GM18861 (cell line): ENCODE results near the gene AGBL1.

Source experiments
- ATAC-seq: cut with Tn5 transposase; IDR thresholded peaks from one replicate; pipeline ENCODE4 v1.9.1; 2021; ENCODE audit not compliant: unreplicated experiment

AGBL1 gene

DNA sequence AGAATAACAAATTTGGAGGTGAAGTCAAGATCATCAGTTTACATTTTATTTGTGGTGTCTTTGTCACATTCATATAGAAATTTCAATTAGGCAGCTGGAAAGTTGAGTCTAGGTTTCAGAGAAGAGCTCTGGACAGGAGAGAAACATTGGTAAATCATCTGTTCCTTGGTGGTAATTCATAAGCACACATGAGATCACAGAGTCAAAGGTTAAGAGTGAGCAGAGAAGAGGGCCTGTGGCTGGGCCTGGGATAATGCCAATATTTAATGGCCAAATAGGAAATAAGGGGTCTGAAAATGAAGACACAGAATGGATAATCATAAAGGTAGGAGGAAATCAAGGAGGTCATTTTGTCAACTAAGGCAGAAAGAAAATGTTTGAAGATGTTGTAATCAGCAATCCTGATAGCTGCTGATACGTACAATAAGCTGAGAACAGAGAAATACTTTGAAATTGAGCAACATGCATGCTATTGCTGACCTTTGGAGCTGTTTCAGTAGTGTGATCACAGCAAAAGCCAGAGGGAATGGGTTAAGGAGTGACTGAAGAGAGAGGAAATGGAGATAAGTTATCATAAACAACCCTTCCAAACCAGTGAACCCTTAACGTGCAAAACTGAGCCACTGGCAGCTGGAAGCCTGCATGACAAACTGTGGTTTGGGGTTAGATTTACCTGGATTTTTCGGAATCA is 692.8 kb downstream of the AGBL1 start:
- ATAC-seq: no peak

DNA sequence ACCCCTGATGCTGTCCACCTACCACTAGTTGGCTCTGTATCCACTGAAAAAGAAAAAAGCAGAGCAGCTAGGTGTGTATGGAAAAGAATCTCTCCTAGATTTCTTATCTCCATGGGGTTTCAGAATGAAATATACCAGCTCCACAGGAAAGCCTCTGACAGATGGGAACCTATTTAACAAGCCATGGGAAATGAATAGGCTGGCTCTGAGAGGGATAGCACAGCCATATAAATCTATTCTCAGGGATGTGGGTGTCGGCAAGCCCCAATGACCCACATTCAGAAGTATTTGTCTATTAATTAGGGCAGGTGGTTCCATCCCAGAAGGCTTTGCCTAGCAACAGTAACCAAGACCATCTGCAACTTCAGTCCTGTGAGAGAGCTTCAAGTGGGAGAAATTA is 694.1 kb downstream of the AGBL1 start:
- ATAC-seq: no peak

DNA sequence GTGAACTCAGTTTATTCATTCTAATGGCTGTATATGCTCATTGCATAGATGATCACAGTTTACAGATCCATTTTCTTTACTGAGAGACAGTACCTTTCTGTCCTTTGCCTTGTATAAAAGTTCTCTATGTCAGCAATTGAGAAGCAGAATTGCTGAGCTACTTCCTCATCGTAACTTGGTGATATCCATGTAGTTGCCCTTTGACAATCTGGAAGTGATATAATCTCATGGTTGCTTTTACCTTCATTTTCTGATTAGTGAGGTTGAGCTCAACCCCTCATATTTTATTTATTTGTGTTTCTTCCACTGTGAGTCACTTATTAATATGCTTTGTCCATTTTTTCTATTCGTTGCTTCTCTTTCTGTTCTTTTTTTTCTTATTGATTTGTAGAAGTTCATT is 696.5 kb downstream of the AGBL1 start:
- no peak for ATAC-seq

DNA sequence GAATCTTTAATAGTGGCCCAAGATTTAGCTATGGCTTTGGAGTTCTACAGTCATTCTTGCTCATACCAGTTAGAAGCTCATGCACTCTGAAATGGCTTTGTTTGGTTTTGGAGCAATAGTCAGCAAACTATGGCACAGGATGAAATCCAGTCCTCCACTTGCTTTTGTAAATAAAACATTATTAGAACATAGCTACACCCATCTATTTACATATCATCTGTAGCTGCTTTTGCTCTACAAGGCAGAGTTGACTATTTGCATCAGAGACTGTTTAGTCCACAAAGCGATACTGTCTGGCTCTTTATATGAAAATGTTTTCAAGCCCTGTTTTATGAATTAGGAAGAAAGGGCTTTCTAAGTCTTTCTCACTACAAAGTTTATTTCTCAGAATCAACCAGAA is 716.9 kb downstream of the AGBL1 start:
- ATAC-seq: no peak

DNA sequence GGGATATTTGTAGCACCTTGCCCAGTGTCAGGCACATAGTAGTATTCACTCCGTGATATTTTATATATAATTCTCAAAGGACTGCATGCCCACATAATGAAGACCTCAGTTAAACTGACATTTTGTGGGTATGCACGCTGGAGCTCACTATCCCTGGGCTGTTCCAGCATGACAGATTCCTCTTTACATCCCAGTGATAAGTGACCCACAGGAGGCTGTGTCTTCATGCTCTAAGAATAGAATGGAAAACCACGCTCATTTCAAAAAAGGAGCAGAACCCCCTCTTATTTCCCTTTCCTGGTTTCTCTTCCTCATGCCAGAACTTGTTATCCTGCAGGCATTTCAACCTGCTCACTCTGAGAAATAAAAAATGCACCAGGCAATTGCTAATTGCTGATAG is 717.5 kb downstream of the AGBL1 start:
- no peak for ATAC-seq

DNA sequence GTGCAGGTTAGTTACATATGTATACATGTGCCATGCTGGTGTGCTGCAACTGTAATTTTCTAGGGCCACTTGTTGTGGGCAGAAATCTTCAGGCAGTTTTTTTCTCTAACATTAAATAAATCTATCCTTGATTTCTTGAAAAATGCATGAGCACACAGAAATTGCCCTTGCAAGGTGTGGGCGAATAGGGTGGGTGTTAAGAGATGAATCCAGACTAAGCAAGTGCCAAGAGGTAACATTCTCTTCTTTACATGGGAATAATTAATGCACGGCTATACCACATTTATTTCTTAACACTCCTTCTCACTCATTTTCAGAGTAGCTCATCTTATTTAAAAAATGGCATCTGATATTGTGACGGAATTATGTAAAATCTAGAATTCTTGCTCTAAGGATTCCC is 719.6 kb downstream of the AGBL1 start:
- no peak for ATAC-seq

DNA sequence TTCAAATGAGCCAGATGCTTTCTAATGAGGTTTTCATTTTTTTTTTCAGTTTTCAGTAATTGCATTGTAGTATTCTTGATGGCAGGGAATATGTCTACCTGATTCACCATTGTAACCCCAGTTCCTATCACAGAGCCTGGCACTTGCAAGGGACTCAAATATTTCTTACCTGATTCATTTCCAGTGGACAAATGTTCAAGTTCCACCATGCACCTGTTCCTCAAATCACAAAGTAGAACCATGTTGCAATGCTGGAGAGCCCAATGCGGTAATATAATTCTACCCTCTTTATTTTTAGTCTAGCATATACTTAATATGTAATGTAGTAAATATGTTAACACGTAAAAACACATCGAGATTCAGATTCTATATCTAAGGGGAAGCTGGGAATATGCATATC is 722.6 kb downstream of the AGBL1 start:
- ATAC-seq: no peak

DNA sequence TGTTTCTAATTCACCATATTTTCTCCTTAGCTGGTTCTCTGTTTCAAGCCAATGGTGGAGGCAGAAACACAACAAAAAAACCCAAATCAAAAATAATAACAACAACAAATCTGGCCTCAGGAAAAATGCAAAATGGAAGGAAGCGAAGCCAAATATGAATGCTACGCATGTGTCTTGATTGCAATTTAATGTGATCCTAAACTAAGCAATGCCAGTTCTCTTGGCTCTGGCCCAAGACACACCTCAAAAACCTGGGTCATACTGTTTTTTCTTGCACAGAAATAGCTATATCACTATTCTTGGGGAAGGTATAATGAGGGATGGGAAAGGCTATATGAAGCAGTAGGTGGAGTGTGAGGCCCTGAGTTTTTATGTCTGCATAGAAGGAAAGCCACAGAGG is 724.7 kb downstream of the AGBL1 start:
- no peak for ATAC-seq

DNA sequence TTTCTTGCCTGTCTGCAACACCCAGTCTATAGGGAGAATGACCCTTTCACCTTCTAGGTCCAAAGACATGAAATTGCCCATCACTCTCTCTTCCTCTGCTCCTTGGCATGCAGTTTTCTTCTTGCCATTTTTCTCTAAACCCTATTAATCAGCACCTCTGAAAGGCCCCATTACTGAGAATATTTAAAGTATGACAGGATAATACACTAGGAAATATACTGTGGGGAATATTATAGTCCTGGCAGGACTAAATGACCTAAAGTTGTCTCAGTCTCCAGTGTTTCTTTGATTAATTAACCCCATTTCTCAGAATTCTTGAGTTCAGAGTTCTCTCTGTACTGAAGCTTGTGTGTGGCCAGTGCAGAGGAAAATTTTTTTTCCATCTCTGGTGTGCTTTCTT is 730.7 kb downstream of the AGBL1 start:
- no peak for ATAC-seq

DNA sequence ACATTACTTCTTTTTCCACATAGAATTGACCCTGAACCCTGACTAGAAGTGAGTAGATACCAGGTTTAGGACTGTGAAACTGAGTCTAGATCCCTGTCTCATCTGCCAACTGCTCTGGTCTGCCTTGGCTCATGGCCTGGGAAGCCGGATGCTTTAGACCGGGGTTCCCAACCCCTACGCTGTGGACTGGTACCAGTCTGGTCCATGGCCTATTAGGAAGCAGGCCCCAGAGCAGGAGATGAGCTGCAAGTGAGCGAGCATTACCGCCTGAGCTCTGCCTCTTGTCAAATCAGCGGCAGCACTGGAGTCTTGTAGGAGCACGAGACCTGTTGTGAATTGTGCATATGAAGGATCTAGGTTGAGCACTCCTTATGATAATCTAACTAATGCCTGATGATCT is 734.2 kb downstream of the AGBL1 start:
- no peak for ATAC-seq

DNA sequence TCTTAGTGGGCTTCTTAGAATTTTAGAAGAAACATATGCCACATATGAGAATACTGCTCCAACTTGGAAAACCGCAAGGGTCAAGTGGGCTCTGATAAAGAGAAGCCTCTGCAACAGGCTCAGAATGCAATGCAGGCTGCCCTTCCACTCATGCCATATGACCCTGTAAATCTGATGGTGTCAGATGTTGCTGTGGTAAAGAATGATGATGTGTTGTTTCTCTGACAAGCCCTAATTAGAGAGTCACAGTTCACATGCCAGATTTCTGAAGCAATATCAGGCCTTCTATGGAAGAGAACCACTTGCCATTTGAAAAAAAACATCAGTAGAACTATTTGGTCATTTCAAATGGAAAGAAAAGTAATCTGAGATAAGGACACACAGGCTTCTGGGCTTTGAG is 749.6 kb downstream of the AGBL1 start:
- no peak for ATAC-seq

DNA sequence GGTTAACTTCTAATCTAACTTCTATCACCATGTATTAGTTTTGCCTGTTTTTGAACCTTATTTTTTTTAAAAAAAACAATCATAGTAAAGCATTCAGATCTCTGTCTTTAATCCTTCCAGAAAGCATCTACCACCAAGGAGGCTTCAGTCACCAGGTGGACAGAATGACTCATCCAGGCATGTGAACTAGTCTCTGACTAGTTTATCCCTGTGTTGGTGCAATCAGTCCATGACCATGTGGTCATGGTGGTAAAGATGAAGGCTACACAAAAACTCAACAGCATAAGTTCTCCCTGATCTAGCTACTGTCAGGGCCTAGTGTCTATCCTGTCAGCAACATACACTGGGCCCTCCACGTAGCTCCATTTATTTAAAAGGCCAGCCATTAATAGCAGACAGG is 750.6 kb downstream of the AGBL1 start:
- ATAC-seq: no peak

DNA sequence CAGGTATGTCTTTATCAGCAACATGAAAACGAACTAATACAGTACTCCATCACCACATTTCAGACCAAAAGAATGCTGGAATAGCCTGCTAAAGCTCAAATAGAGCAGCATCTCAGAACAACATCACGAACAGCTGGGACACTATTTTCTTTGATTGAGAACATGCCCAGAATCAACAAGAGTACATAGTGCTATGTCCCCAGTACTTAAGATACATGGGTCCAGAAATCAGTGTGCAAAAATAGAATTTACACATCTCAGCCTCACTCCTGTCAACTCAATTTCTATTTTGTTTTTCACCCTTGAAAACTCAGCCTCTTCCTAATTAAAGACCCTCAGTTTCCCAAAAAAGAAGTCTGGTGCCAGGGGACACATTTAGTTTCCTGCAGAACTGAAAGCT is 753.9 kb downstream of the AGBL1 start:
- no peak for ATAC-seq

DNA sequence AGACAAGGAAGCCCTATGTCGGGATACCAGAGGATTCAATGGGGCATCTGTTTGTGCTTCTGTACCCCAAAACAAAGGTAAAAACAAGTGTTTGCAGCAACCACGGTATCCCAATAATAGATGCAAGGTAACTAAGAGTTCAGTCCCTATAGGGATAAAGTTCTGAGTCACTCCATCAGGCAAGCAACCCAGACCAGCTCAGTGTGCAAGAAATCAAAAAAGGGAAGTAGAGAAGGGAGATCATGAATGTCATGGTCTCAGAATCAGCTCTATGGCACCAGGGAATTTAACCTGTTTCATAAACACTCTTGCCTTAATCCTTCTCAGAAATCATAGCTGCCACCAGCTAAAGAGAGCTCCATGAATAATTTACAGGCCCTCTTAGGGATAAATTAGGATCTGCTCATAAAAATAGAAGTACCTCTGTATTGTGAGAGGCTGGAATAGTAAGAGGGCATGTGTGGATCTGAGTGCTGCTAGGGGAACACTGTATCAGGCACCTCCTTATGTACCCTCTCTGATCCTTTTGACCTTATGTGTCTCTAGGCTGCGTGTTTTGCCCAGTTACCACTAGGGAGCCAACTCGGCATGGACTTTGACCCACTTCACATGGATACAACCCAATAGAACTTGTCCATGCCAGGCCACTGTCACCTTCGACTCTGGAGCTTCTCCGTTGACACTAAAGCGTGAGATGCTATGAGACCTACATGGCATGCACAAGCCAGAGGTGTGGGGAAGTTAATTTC is 754.6 kb downstream of the AGBL1 start:
- no peak for ATAC-seq

DNA sequence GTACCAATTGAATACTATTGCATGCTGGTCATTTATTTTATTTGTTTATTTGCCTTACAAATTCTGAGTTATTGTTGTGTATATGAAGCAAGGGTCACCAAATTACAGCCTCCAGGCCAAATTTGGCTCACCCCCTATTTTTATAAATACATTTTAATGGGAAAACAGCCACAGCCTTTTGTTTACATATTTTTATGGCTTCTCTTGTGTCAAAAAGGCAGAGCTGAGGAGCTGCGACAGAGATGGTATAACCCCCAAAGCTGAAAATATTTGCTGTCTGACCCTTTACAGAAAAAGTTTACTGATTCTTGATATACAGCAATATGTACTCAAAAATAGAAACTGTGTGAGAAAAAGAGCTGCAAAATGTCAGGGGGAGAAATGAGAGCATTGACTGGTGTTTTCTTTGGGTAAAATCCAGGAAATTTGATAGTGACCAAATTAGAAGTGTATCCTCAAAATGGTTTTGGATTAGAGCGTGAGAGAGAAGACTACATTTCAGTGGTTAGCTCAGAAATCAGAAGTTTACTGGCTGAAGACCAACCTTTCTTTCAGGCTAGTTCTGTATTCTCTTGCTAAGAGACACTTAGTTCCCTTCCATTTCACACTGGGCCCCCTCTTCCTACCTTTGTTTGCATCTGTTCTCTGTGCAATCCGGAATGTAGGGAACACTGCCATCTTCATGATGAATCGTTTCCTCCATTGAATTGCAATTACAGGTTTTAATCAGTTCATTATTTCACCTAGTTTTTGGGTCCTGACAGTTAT is 757.8 kb downstream of the AGBL1 start:
- no peak for ATAC-seq

DNA sequence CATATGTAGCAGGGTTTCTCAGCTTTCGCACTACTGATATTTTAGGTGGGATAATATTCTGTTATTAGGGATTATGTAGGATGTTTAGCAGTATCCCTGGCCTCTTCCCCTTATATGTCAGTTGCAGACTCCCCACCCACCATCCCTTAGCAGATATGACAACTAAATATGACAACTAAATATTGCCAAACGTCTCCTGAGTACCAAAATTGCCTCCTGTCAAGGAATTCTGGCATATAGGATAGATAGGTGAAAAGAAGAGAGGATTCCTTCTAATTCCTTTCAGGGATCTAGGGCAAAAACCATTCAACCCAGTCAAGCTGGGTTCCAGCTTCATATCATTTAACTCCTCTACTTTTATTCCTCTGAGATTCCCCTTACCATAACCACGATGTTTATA is 759.8 kb downstream of the AGBL1 start:
- ATAC-seq: no peak

DNA sequence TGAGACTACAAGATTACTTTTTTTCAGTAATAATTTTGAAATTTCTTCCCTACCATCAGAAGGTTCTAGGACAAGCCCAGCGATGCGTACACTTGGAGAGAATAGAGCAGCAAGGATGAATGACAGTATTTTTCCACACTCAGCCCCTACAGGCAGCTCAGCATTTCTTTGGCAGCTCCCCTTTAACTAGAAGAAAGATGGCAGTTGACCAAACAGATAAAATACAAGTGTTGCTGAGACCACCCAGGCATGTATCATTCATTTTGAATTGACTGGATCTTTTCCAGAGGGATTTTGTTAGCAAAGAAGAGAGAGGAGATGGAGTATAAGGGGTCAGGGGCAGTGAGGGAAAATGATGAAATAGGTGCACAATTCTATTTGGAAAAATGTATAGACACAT is 761.3 kb downstream of the AGBL1 start:
- no peak for ATAC-seq

DNA sequence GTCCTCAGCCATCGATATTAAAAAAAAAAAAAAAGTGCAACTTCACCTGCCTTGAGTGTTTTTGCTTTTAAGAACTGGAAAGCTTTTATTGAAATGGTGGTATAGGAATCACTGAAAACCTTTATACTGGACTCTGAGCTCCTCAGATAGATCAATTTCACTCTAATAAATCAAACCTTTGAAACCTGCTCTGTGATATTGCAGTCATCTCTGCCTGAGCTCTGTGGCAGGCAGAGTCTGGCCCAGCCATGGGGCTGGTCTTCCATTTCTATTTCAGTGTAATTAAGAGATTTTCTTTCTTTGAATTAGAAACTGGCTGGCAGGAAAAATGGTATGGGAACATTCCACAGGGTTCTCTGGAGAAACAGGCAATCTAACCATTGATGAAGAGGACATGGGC is 762.5 kb downstream of the AGBL1 start:
- ATAC-seq: no peak

DNA sequence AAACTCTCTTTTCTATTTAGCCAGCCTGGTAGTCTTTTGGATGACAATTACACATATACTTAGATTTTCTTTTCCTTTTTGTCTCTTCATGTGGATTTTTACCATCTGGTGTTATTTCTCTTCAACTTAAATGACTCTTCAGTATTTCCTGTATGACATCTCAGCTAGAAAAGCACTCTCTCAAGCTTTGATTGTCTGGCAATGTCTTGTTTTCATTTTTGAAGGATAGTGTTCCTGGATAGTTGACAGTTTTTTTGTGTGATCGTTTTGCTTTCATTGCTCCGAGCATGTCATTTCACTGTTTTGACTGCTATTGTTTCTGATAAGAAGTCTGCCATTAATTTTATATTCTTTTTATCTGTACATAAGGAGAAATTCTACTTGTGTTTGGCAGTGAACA is 766.4 kb downstream of the AGBL1 start:
- no peak for ATAC-seq

DNA sequence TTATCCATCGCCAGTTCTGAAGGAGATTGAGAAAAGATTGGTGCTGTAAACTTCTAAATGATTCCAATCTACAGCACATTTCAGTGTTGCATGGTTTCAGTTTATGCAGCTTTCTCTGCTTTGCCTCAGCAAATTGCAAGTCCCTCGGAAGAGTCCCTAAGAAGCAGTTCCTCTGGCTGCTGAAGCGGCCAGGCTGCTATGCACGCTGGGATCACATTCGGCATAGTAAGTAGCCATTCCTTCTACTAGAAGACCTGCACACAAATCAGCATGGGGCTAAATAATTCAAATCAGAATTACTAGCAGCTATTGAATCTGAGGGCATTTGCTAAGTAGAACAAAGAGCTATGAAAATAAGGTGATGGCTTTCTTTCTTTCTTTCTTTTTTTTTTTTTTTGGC is 769.5 kb downstream of the AGBL1 start:
- ATAC-seq: no peak

DNA sequence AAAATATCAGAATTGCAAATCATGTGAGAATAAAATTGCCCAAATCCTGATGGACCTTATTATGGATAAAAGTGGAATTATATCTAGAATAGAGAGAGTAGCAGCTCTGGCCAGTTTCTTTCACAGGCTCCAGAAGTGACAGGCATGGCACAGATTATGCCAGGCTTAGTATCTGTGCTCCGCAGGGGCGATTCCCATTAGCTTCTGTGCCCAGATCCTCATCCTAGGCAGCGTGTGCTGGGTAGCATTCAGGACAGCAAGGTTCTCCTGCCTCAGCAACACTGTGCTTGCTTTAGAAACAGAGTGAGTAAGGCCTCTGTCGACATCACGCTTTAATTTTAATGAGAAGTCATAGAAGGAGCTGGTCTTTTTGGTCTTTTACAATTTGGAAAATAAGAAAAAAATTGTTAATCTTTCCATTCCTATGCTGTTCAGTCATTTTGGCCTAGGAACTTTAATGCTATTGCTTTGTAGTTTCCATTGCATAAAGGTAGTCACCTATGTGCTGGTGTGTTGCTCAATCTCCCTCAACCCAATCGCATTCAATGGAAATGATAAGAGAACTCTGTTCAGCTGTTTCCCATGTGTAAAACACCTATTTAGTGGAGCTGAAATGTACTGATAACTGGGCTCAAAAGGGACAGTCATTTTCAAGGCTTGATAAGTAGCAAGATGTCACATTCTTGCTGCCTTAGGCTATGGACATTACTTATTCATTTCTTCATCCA is 770.1 kb downstream of the AGBL1 start:
- no peak for ATAC-seq

DNA sequence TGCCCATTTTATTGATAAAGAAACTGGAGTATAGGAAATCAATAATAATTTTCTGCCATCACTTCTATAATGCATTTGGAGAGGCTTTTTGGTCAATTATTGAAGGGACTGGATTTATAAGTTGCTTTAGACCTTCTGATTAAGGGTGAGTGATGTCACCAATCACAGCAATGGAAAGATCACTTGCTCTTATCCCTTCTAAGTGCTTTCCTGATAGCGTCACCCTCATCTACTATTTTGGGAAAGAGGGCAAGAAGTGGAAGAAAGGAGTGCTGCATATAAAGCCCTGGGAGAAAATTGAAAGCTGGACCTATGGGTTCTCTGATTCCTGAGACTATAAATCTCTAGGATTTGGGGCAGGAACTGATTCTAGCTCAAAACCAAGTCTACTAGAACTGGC is 771.3 kb downstream of the AGBL1 start:
- no peak for ATAC-seq
